HPDE6-E6E7 (cell line): ENCODE data around the gene TRIM7.

Experiments
- DNase-seq: peaks from one replicate; pipeline ENCODE4 v3.0.0; 2011; ENCODE audit warnings: missing footprints; ENCODE audit errors: extremely low spot score

TRIM7 gene

GRCh38 chr5:181204826-181205760 lies at the start of gene TRIM7:
Gene TRIM7 (minus strand): TSS chr5:181205196. CDS start chr5:181205110, 86 bp downstream.
- peak; percentile 49 for DNase-seq

- no peak for DNase-seq
These were observed 43.3 kb upstream of the TRIM7 start for GRCh38 chr5:181248277-181248676.

- peak; percentile 86 for DNase-seq
These were observed 41.5 kb upstream of the TRIM7 start for GRCh38 chr5:181246276-181247049.

- no peak for DNase-seq
These were observed 40.7 kb upstream of the TRIM7 start for GRCh38 chr5:181245427-181246275.

- DNase-seq, result peak; percentile 74
These were observed 38.8 kb upstream of the TRIM7 start, which contains the start of gene RACK1 for GRCh38 chr5:181243564-181244343. Gene RACK1 (minus strand): TSS chr5:181243906. CDS start chr5:181243800, 106 bp downstream.

- DNase-seq, result no peak
These were observed 38.1 kb upstream of the TRIM7 start for GRCh38 chr5:181243018-181243563.

GRCh38 chr5:181242031-181242451 lies 37.0 kb upstream of the TRIM7 start:
- DNase-seq, result no peak

GRCh38 chr5:181241393-181241975 lies 36.5 kb upstream of the TRIM7 start:
- DNase-seq, result peak; percentile 68

- no peak for DNase-seq
These were observed 34.2 kb upstream of the TRIM7 start for GRCh38 chr5:181239062-181239663.

GRCh38 chr5:181237729-181238385 lies 32.9 kb upstream of the TRIM7 start:
- DNase-seq, result no peak

- no peak for DNase-seq
These were observed 32.1 kb upstream of the TRIM7 start for GRCh38 chr5:181236954-181237641.

- no peak for DNase-seq
These were observed 31.5 kb upstream of the TRIM7 start for GRCh38 chr5:181236471-181236870.

- DNase-seq, result no peak
These were observed 30.8 kb upstream of the TRIM7 start for GRCh38 chr5:181235689-181236366.

GRCh38 chr5:181235323-181235688 lies 30.3 kb upstream of the TRIM7 start:
- no peak for DNase-seq

- DNase-seq, result no peak
These were observed 29.7 kb upstream of the TRIM7 start for GRCh38 chr5:181234455-181235306.

- DNase-seq, result no peak
These were observed 28.9 kb upstream of the TRIM7 start for GRCh38 chr5:181233801-181234454.
